Measurements from ENCODE around the gene NELL1. TPM values are rescaled to one million over a fixed set of nuclear protein-coding genes. Genes with fewer than 3 reads are reported as not detected.

NELL1 gene
- total RNA-seq, 2 experiments from 2014 or later = not detected

DNA sequence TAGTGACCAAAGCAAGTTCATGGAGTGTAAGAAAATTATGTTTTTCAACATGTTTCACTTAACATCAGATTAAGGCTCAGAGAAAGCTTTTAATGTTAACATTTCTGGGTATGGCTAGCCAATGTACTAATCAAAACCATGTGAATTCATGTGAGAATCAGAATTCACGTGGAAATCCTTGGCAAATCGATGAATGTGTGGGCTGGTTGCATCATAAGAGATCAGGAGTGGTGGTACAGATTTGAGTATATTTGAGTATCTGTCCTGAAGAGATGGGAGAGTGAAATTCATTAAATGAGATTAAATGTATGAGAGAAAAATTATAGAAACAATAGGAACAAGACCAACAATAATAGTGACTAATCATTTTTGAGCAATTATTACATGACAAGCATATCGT is 884.9 kb downstream of the NELL1 start:
- TF ChIP-seq, protein P1, sequence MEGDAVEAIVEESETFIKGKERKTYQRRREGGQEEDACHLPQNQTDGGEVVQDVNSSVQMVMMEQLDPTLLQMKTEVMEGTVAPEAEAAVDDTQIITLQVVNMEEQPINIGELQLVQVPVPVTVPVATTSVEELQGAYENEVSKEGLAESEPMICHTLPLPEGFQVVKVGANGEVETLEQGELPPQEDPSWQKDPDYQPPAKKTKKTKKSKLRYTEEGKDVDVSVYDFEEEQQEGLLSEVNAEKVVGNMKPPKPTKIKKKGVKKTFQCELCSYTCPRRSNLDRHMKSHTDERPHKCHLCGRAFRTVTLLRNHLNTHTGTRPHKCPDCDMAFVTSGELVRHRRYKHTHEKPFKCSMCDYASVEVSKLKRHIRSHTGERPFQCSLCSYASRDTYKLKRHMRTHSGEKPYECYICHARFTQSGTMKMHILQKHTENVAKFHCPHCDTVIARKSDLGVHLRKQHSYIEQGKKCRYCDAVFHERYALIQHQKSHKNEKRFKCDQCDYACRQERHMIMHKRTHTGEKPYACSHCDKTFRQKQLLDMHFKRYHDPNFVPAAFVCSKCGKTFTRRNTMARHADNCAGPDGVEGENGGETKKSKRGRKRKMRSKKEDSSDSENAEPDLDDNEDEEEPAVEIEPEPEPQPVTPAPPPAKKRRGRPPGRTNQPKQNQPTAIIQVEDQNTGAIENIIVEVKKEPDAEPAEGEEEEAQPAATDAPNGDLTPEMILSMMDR (IDR thresholded peaks at IDR 0.05) = no peak
- Histone ChIP-seq H3K4me1 (ENCODE audit: insufficient read depth, low read length) (no peaks in the 10 kb centered on the region), H3K9me3 (ENCODE audit: control insufficient read depth in 1 of 2, insufficient read depth in 1 of 2, low read length in 2 of 2) (no peaks in the 10 kb centered on the region), H3K27ac (ENCODE audit: low read depth in 1 of 2, low read length in 2 of 2) (no peak overlapping the region), H3K4me3 (ENCODE audit: low read length) (no peak overlapping the region), H3K27me3 (ENCODE audit: control insufficient read depth in 1 of 2, insufficient read depth in 2 of 2, low read length in 2 of 2) (no peaks in the 10 kb centered on the region), H3K36me3 (ENCODE audit: insufficient read depth, low read length) (no peaks in the 10 kb centered on the region)
- DNase-seq (no peak), ATAC-seq (ENCODE audit: poor library complexity) (no peak)
- POLR2A ChIA-PET = no interaction called here
- Mint-ChIP-seq H3K9me3 (peaks cover 3% of the 10 kb centered on the region), H3K27ac (no peak overlapping the region), H3K27me3 (no peaks in the 10 kb centered on the region), H3K4me3 (no peak overlapping the region), H3K4me1 (ENCODE audit: low read depth) (no peaks in the 10 kb centered on the region), H3K36me3 (ENCODE audit: low read depth) (no peaks in the 10 kb centered on the region)
- intact Hi-C loops (cut with DNase I, micrococcal nuclease) = no loop called here
- CTCF ChIA-PET = no interaction called here

DNA sequence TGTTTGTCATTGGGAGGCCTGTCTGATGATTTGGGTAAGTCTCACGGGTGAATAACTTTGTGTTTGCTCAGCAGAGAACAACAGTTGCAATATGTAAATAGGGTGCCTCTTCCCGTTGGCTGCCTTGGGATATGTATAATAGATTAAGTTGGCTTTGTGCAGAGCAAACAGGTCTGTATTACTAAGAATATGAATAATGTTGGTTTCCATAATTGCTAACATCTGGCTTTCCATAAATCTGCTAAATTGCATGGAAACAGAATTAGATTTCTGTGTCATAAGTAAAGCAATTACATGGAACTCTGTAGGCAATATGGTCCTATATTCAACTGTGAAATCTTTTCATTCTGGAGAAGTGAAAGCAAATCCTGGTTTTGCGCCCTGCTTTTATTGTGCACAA is 887.5 kb downstream of the NELL1 start:
- no peaks in the 10 kb centered on the region for H3K27me3 ChIP-seq (ENCODE audit: control insufficient read depth in 1 of 2, insufficient read depth in 2 of 2, low read length in 2 of 2)
- TF ChIP-seq, protein P1 (IDR thresholded peaks at IDR 0.05) = no peak
- H3K36me3 Mint-ChIP-seq (ENCODE audit: low read depth) = no peaks in the 10 kb centered on the region
- CTCF ChIA-PET = no interaction called here
- DNase-seq (no peak), ATAC-seq (ENCODE audit: poor library complexity) (no peak)
- H3K27ac ChIP-seq (ENCODE audit: low read depth in 1 of 2, low read length in 2 of 2) = no peak overlapping the region
- no peak overlapping the region for H3K4me3 Mint-ChIP-seq
- no peaks in the 10 kb centered on the region for H3K4me1 ChIP-seq (ENCODE audit: insufficient read depth, low read length)
- H3K4me3 ChIP-seq (ENCODE audit: low read length) = no peak overlapping the region
- H3K27ac Mint-ChIP-seq = no peak overlapping the region
- H3K9me3 ChIP-seq (ENCODE audit: control insufficient read depth in 1 of 2, insufficient read depth in 1 of 2, low read length in 2 of 2) = no peaks in the 10 kb centered on the region
- POLR2A ChIA-PET = no interaction called here
- H3K4me1 Mint-ChIP-seq (ENCODE audit: low read depth) = no peaks in the 10 kb centered on the region
- H3K27me3 Mint-ChIP-seq = no peaks in the 10 kb centered on the region
- intact Hi-C loops (cut with DNase I, micrococcal nuclease) = no loop called here
- H3K36me3 ChIP-seq (ENCODE audit: insufficient read depth, low read length) = no peaks in the 10 kb centered on the region
- no peaks in the 10 kb centered on the region for H3K9me3 Mint-ChIP-seq

DNA sequence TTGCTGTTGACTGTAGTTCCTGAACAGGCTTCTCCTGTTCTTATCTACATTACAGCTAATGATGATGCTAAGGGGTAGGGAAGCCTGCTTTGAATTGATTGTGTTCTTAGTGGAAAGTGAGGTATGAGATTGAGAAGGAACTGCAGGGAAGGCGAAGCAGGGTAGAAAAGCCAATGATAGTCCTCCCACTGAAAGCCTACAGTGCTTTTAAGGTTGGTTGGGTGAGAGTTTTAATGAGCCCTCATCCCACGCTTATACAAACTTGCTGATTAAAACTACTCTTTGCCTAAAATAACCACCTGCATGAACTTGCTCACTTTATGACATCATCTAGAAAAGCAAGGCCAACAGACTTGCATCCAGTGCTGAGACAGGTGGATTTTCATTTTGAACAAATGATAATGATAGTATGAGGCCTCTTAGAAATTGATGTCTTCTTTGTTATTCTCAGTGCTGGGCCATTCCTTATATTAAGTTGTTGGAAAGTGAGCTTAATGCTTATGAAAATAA is 891.1 kb downstream of the NELL1 start:
- Mint-ChIP-seq H3K4me1 (ENCODE audit: low read depth) (no peaks in the 10 kb centered on the region), H3K36me3 (ENCODE audit: low read depth) (no peaks in the 10 kb centered on the region), H3K27ac (no peak overlapping the region), H3K27me3 (no peaks in the 10 kb centered on the region), H3K4me3 (no peak overlapping the region), H3K9me3 (peaks cover 3% of the 10 kb centered on the region)
- ATAC-seq (ENCODE audit: poor library complexity) = no peak
- CTCF ChIA-PET = no interaction called here
- TF ChIP-seq, protein P1 (IDR thresholded peaks at IDR 0.05) = no peak
- intact Hi-C loops (cut with DNase I, micrococcal nuclease) = no loop called here
- no peaks in the 10 kb centered on the region for H3K4me1 ChIP-seq (ENCODE audit: insufficient read depth, low read length)
- H3K4me3 ChIP-seq (ENCODE audit: low read length) = no peak overlapping the region
- H3K36me3 ChIP-seq (ENCODE audit: insufficient read depth, low read length) = no peaks in the 10 kb centered on the region
- H3K27ac ChIP-seq (ENCODE audit: low read depth in 1 of 2, low read length in 2 of 2) = no peak overlapping the region
- DNase-seq = no peak
- H3K9me3 ChIP-seq (ENCODE audit: control insufficient read depth in 1 of 2, insufficient read depth in 1 of 2, low read length in 2 of 2) = no peaks in the 10 kb centered on the region
- H3K27me3 ChIP-seq (ENCODE audit: control insufficient read depth in 1 of 2, insufficient read depth in 2 of 2, low read length in 2 of 2) = no peaks in the 10 kb centered on the region
- POLR2A ChIA-PET = no interaction called here
